Neural progenitor cell (in vitro differentiated cells): ENCODE measurements around the gene CBX8.

Source experiments
- EZH2 ChIP-seq: fragments of 200-600 bp; sonication (generic); IDR thresholded peaks from 2 replicates; pipeline ENCODE4 v1.6.1; 2017; ENCODE audit warnings: antibody characterized with exemption, mild to moderate bottlenecking, moderate library complexity
- EZH2phosphoT487 ChIP-seq: fragments of 200-600 bp; sonication (generic); IDR thresholded peaks from 2 replicates; pipeline ENCODE4 v1.6.1; 2017; ENCODE audit warnings: antibody characterized with exemption
- TF ChIP-seq, protein P1 (sequence below): fragments of 200-600 bp; sonication (generic); IDR thresholded peaks from 2 replicates; pipeline ENCODE4 v1.5.1; 2017; ENCODE audit warnings: antibody characterized with exemption, mild to moderate bottlenecking

DNA sequence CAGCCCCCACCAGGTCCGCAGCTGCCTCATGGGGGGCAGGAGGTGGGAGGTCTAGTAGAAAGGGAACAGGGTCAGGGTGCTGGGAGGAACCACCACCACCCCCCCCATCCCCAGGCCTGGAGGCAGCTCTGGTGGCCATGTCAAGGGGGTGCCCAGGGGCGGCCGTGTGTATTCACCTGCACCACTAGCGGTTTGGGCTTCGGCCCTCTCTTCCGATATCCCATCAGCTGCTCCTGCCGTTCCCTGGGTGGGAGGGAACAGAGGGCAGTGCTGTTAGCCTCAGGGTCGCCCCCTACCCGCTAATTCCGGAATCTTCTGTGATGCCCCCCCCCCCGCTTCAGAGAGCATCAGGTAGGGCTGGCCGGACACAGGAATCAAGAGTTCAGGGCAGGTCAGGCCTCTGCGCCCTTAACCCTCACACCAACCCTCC is 38.6 kb upstream of the CBX8 start:
- TF ChIP-seq, protein P1, sequence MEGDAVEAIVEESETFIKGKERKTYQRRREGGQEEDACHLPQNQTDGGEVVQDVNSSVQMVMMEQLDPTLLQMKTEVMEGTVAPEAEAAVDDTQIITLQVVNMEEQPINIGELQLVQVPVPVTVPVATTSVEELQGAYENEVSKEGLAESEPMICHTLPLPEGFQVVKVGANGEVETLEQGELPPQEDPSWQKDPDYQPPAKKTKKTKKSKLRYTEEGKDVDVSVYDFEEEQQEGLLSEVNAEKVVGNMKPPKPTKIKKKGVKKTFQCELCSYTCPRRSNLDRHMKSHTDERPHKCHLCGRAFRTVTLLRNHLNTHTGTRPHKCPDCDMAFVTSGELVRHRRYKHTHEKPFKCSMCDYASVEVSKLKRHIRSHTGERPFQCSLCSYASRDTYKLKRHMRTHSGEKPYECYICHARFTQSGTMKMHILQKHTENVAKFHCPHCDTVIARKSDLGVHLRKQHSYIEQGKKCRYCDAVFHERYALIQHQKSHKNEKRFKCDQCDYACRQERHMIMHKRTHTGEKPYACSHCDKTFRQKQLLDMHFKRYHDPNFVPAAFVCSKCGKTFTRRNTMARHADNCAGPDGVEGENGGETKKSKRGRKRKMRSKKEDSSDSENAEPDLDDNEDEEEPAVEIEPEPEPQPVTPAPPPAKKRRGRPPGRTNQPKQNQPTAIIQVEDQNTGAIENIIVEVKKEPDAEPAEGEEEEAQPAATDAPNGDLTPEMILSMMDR = peak; percentile 27
- TF ChIP-seq EZH2phosphoT487 = no peak
- no peak for TF ChIP-seq EZH2
